8988T (cell line): ENCODE measurements around the gene NPR2.

ENCODE experiments used
- DNase-seq: peaks from one replicate; pipeline ENCODE4 v3.0.0; 2011

NPR2 gene

GRCh38 chr9:35834260-35835215 is 43.1 kb downstream of the NPR2 start:
- DNase-seq = no peak

DNA sequence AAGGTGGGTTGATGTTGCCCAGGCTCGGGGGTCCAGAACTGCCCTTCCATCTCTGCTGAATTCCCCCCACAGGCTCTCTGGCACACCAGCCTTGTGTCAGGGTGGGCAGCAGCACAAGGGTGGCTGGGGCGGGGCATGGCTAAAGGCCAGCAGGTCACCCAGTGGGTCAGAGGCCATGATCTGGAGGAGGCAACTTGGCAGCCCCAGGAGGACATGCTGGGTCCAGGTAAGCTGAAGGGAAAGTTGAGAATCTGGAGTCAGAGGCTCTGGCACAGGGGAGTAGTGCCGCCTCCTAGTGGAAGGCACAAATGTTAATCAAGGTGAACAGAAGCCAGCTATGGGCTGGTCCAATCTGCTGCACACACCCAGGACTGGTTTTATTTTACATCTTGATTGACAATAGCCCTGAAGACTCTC is 43.8 kb downstream of the NPR2 start:
- DNase-seq = peak; percentile 51

- DNase-seq = no peak
Observed at GRCh38 chr9:35835766-35836165, 44.4 kb downstream of the NPR2 start.

GRCh38 chr9:35836595-35836994 is 45.2 kb downstream of the NPR2 start:
- DNase-seq = no peak

DNA sequence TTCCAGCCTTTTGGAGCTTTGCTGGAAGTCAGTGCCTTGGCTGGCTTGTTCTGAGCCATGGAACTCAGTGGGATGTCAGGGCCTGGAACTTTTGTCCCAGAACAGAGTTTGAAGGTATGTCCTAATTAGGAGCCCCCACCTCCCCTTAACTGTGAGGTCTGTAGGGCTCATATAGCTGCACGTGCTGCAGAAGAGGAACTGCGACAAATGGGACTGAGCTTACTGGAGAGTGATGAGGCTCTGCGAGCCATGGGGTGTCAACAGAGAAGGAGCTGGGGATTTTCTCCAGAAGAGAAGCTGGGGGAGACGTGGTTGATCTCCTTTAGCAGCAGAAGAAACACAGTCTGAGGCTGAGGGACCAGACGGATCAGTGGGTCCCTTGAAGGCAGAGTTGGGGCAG is 48.5 kb downstream of the NPR2 start:
- no peak for DNase-seq

DNA sequence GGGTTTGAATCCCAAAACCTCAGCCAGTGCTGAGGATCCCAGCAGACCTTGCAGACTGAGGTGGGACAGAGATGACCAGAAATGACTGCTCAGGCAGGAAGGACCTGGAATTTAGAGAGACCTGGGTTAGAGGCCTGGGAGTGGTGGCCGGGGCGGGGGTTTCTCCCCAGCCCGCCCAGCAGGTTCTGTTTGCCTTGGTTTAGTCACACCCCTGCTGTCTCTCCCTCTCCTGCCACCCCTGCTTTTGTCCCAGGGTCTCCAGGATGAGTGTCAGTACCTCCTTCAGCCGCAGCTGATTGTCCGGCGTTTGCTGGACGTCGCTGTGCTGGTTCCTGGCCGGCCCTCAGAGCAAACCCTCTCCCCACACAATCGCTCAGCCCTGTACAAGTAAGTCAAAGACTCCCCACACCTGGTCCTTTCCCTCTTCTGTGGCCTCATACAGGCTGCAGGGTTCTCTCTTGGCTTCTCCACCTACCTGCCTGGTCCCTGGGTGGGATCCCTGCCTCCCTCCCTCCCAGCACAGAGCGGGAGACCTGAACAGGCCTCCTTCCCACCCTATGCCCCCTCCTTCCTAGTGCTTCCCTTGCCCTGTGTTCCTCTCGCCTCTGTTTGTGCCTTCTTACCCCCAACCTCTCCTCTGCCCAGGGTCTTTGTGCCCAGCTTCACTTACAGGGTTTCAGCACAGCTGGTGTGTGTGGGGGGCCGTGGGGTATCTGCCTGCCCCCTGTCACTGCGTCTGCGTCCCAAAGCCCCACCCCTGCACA is 49.7 kb downstream of the NPR2 start:
- no peak for DNase-seq

DNA sequence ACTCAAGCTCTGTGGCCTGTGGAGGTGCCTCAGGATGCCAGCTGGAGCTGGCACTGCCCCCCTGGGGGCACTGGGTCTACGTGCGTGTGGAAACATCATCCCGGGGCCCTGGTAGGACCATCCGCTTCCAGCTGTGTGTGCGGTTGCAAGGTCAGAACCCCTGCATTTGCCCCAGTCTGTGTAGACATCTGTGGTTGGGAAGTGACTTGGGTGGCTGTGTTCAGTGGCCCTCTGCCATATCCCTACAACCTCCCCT is 50.2 kb downstream of the NPR2 start:
- no peak for DNase-seq

- no peak for DNase-seq
Observed at GRCh38 chr9:35842020-35842745, 50.8 kb downstream of the NPR2 start.

DNA sequence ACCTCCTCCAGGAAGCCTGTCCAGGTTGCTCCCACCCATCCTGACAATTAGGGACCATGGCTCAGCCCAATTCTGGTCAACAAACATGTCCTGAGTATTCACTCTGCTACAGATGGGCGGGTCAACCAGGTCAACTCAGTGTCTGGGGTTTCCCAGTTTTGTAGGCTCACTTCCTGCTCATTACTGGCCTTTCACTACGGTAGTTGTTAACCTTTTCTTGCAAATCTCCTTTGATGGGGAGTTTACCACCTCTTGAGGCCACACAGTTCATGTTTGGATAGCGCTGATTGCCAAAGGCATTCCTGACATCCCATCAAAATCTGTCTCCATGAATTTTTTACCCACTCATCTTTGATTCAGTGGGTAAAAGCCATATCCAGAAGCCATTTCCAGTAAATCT is 51.4 kb downstream of the NPR2 start:
- no peak for DNase-seq

- DNase-seq = peak; percentile 69
Observed at GRCh38 chr9:35844628-35845270, 53.4 kb downstream of the NPR2 start.

DNA sequence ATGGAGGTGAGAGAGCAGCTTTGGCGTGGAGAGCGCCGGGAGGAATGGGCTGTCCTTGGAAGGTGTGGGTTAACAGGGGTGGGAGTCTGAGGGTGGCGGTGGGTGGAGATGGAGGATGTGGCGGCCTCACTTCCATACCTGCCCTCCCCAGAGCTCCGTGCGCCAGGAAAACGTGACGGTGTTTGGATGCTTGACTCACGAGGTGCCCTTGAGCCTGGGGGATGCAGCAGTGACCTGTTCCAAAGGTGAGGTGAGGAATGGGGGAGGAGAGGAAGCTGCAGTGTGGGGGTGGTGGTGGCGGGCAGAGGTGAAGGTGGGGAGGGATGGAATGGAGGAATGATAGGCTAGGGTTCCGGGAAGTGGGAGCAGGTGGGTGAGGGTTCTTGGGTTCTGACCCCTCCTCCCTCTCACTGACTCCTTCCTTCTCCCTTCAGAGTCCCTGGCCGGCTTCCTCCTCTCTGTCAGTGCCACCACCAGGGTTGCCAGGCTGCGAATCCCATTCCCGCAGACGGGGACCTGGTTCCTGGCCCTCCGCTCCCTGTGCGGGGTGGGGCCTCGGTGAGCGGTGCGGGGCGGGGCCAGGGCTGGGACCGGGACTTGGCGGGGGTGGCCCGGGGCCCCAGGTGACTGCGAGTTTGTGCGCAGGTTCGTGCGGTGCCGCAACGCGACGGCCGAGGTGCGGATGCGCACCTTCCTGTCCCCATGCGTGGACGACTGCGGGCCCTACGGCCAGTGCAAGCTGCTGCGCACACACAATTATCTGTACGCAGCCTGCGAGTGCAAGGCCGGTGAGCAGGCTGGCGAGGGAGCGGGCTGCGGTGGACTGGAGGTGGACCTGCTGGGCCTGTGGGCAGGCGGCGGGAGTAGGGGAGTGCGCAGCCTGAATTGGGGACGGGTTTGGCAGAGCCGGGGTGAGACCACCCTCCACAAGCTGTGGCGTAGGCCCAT is 54.7 kb downstream of the NPR2 start:
- no peak for DNase-seq

DNA sequence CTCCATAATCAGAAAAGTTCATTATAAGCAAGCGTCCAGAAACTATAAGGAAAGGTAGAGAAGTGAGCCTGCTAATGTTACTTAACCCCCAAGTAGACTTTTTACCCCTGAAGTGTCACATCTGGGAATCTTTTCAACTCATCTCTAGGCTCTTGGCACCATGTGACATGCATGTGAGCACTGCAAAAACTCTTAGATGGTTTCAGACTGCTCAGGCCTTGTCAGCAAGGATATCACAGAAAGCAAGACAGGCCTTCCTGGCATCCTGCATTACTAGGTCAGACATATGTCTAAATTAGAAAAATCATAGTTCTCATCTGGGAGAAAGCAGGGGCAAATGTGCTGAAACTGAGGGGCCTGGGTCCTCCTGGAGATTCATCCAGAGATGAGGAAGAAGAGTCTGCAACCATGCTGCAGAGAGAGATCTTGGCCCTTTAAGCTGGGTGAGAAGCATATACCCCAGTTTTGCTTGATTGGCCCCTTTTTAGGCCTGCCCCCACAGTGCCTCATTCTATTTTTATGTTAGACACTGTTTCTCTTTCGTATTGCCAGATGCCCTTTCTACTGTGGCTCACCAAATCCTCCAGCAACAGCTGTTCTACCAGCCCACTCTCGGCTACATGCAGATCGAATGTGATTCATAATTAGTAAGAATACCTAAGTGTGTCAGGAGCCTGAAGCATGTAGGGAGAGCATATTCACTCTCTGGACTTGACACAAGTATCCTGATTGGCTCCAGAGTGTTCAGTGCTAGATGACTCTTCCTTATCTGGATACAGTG is 56.6 kb downstream of the NPR2 start:
- no peak for DNase-seq

- no peak for DNase-seq
Observed at GRCh38 chr9:35852267-35852815, 61.0 kb downstream of the NPR2 start.

- no peak for DNase-seq
Observed at GRCh38 chr9:35852876-35853865, 61.8 kb downstream of the NPR2 start.

GRCh38 chr9:35854091-35854762 is 62.8 kb downstream of the NPR2 start:
- DNase-seq = no peak

- DNase-seq = no peak
Observed at GRCh38 chr9:35856206-35856605, 64.8 kb downstream of the NPR2 start.

DNA sequence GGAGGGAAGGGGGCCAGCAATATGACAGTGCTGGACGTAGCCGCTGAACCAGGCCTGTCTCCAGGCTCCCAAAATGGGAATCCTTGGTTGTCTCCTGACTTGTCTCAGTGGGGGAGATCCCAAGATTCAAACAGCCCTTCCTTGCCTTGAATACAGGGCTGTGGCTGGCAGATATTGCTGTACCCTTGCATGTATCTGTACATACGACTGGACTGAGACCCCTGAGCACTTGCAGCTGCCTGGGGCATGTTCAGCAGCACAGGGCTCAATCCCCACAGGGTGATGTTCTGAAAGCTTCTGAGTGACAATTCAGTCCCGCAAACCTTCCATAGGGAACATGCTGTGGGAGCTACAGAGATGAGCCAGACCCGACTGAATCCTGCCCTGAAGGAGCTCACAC is 65.5 kb downstream of the NPR2 start:
- DNase-seq = no peak

GRCh38 chr9:35858458-35858857 is 67.1 kb downstream of the NPR2 start:
- no peak for DNase-seq
